ENCODE data around the gene RHOB. TPM values are rescaled to one million over a fixed set of nuclear protein-coding genes. Genes with fewer than 3 reads are reported as not detected.

RHOB gene
- polyA plus RNA-seq, 1 of the 3 experiments (the other 2 are of a cell fraction): 50.3 TPM

DNA sequence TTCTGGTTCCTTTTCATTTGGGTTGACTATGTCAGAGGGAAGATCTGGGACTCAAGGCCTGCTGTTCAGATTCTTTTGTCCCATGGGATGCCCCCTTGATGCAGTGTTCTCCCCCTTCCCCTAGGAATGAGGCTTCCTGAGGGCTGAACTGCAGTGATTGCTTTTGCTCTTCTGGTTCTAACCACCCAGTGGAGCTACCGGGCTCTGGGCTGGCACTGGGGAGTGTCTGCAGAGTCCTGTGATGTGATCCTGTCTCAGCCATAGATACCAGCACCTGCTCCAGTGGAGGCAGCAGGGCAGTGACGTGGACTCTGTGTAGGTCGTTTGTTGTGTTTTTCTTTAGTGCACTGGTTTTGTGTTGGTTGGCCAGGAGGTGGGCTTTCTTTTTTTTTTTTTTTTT, 32.1 kb upstream of the RHOB start (continued):
- TF ChIP-seq IRF3 (IDR thresholded peaks at IDR 0.05; ENCODE audit: low read depth, low read length) (no peak), RCOR1 (IDR thresholded peaks at IDR 0.05; ENCODE audit: low read length) (no peak), ZBTB33 (IDR thresholded peaks at IDR 0.05; ENCODE audit: borderline replicate concordance, low read depth) (no peak)
- TF ChIP-seq, protein P1, sequence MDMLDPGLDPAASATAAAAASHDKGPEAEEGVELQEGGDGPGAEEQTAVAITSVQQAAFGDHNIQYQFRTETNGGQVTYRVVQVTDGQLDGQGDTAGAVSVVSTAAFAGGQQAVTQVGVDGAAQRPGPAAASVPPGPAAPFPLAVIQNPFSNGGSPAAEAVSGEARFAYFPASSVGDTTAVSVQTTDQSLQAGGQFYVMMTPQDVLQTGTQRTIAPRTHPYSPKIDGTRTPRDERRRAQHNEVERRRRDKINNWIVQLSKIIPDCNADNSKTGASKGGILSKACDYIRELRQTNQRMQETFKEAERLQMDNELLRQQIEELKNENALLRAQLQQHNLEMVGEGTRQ (IDR thresholded peaks at IDR 0.05; ENCODE audit: borderline replicate concordance, low read depth, low read length): no peak

DNA sequence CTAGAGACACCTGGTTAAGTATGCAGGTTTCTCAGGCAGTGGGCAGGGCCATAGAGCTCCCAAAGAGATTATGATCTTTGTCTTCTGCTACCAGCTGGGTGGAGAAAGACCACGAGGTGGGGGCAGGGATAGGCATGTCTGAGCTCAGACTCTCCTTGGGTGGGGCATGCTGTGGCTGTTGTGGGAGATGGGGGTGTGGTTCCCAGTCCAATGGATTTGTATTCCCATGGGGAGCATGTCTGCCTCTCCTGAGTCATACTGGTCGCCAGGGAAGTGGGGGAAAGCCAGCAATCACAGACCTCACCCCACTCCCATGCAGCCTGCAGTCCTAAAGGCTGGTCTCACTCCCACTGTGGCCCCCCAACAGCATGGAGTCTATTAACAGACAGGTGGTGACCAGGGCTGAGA, 31.4 kb upstream of the RHOB start:
- H4K20me1 ChIP-seq (ENCODE audit: insufficient read depth): no peaks in the 10 kb centered on the region
- H3K9ac ChIP-seq: no peak overlapping the region
- no peak overlapping the region for H2AFZ ChIP-seq (ENCODE audit: low read depth)
- no peak for DNase-seq
- H3K4me2 ChIP-seq: no peak overlapping the region
- no peak overlapping the region for H3K4me3 ChIP-seq (ENCODE audit: low read depth in 2 of 2, low read length in 1 of 2)
- 28% methylated on average over 2 of the region's 2 CpGs for WGBS (ENCODE audit: low lambda C conversion rate)
- no peaks in the 10 kb centered on the region for H3F3A ChIP-seq (replicated peaks; ENCODE audit: insufficient read depth)
- H3K9me3 ChIP-seq: no peaks in the 10 kb centered on the region
- ChIA-PET CTCF (interaction anchor here (1.3 to 16.4 kb wide), 5 partner anchors 11 to 236 kb away, joined by 4 to 243 read pairs (median 120); partner anchors contain the start of gene HS1BP3), POLR2A (interaction anchor here (2.1 kb wide), 1 partner anchor 32 kb away, joined by 10 read pairs; the partner anchor contains the start of gene RHOB)
- H3K9me2 ChIP-seq: no peaks in the 10 kb centered on the region
- no peaks in the 10 kb centered on the region for H3K79me2 ChIP-seq (ENCODE audit: insufficient read depth)
- no peaks in the 10 kb centered on the region for H3K36me3 ChIP-seq (replicated peaks in 1 of 2; ENCODE audit: control insufficient read depth in 1 of 2, insufficient read depth in 2 of 2, low read length in 1 of 2)
- H3K27ac ChIP-seq (ENCODE audit: low read depth in 2 of 2, low read length in 1 of 2): no peak overlapping the region
- no peaks in the 10 kb centered on the region for H3K4me1 ChIP-seq (ENCODE audit: control insufficient read depth in 1 of 2, insufficient read depth in 2 of 2, low read depth in 1 of 2, low read length in 1 of 2)
- H3K27me3 ChIP-seq (ENCODE audit: insufficient read depth): peaks cover 9% of the 10 kb centered on the region; the same call in 1 of the 2 replicates
- TF ChIP-seq JUND (IDR thresholded peaks at IDR 0.05) (no peak), NRF1 (IDR thresholded peaks at IDR 0.05; ENCODE audit: low read depth, low read length) (no peak)
- TF ChIP-seq, protein P2, sequence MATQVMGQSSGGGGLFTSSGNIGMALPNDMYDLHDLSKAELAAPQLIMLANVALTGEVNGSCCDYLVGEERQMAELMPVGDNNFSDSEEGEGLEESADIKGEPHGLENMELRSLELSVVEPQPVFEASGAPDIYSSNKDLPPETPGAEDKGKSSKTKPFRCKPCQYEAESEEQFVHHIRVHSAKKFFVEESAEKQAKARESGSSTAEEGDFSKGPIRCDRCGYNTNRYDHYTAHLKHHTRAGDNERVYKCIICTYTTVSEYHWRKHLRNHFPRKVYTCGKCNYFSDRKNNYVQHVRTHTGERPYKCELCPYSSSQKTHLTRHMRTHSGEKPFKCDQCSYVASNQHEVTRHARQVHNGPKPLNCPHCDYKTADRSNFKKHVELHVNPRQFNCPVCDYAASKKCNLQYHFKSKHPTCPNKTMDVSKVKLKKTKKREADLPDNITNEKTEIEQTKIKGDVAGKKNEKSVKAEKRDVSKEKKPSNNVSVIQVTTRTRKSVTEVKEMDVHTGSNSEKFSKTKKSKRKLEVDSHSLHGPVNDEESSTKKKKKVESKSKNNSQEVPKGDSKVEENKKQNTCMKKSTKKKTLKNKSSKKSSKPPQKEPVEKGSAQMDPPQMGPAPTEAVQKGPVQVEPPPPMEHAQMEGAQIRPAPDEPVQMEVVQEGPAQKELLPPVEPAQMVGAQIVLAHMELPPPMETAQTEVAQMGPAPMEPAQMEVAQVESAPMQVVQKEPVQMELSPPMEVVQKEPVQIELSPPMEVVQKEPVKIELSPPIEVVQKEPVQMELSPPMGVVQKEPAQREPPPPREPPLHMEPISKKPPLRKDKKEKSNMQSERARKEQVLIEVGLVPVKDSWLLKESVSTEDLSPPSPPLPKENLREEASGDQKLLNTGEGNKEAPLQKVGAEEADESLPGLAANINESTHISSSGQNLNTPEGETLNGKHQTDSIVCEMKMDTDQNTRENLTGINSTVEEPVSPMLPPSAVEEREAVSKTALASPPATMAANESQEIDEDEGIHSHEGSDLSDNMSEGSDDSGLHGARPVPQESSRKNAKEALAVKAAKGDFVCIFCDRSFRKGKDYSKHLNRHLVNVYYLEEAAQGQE (IDR thresholded peaks at IDR 0.05; ENCODE audit: low read depth, low read length): no peak

All from SK-N-SH (cell line).